SK-N-SH (cell line): ENCODE results near the gene PRKCH.

Experiments used
- EZH2phosphoT487 ChIP-seq: fragments of 200-600 bp; sonication (generic); IDR thresholded peaks from 2 replicates; pipeline ENCODE4 v1.6.1; 2017; ENCODE audit warnings: low read depth, mixed run types, mild to moderate bottlenecking, antibody characterized with exemption, moderate library complexity, borderline replicate concordance
- NRF1 ChIP-seq: IDR thresholded peaks from 2 replicates; pipeline ENCODE4 v1.6.1; 2012; ENCODE audit warnings: low read depth, mild to moderate bottlenecking, low read length
- POLR2AphosphoS5 ChIP-seq: IDR thresholded peaks from 2 replicates; pipeline ENCODE4 v1.6.1; 2012; ENCODE audit warnings: low read depth, low read length
- TAF1 ChIP-seq: IDR thresholded peaks from 2 replicates; pipeline ENCODE4 v1.6.1; 2012; ENCODE audit warnings: low read depth, mild to moderate bottlenecking, low read length, moderate library complexity, borderline replicate concordance
- TF ChIP-seq, protein P1 (sequence below): fragments of 200-600 bp; sonication (generic); IDR thresholded peaks from 2 replicates; pipeline ENCODE4 v1.6.1; 2017; ENCODE audit warnings: antibody characterized with exemption, mild to moderate bottlenecking, moderate library complexity

DNA sequence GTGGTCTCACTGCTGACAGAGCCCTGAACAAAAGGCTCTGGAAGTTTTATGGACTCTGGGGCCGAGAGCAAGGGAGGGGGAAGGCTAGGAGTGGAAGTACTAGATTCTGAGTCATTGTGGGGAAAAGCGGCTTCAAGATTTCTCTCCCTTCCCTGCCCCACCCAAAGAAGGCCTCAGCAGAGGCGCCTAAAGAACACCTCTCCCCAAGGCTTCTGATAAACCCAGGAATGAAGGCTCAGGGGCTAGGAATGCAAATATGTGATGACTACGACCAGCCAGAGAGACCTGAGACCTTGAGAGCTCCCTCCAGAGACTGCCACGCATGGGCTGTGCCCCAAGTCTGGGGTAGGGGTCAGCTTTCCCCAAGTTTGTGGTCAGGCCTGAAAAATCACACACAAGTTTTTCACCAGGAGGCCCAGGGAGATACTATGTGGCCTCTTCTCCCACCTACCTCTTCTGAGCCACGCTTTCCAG is 243.3 kb downstream of the PRKCH start:
- TF ChIP-seq, protein P1, sequence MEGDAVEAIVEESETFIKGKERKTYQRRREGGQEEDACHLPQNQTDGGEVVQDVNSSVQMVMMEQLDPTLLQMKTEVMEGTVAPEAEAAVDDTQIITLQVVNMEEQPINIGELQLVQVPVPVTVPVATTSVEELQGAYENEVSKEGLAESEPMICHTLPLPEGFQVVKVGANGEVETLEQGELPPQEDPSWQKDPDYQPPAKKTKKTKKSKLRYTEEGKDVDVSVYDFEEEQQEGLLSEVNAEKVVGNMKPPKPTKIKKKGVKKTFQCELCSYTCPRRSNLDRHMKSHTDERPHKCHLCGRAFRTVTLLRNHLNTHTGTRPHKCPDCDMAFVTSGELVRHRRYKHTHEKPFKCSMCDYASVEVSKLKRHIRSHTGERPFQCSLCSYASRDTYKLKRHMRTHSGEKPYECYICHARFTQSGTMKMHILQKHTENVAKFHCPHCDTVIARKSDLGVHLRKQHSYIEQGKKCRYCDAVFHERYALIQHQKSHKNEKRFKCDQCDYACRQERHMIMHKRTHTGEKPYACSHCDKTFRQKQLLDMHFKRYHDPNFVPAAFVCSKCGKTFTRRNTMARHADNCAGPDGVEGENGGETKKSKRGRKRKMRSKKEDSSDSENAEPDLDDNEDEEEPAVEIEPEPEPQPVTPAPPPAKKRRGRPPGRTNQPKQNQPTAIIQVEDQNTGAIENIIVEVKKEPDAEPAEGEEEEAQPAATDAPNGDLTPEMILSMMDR, result no peak
- TF ChIP-seq EZH2phosphoT487, result no peak
- no peak for TF ChIP-seq NRF1
- no peak for TF ChIP-seq TAF1
- TF ChIP-seq POLR2AphosphoS5, result 0 out of 2 replicates have a peak, but pooled peaks have one; percentile 18
